ENCODE measurements around the gene CEP72. TPM values are rescaled to one million over a fixed set of nuclear protein-coding genes. Genes with fewer than 3 reads are reported as not detected.
A peak's percentile ranks its signal among the peaks of the same experiment; 100 is the strongest.
"Not testable (repeated sequence)": the region's sequence is repeated elsewhere in the genome, so short reads cannot be mapped to it uniquely, and the experiment has no call there.

The CEP72 gene
- total RNA-seq, 4 donors from 2014 or later, result 0.83 to 1.8 (median 1.5) TPM

- H3K9me3 ChIP-seq; H3K27me3 ChIP-seq; intact Hi-C loops (cut with DNase I); DNase-seq (ENCODE audit: extremely low spot score); H3K4me3 ChIP-seq: not testable (repeated sequence)
- Histone ChIP-seq H3K36me3 (peaks cover 0 to 22% (median 3%) of the 10 kb centered on the region in 4 donors), H3K4me1 (peaks cover 29 to 73% (median 69%) of the 10 kb centered on the region in 4 donors), H3K27ac (replicated peaks in 1 of 4) (peak overlapping the region; percentile 29 to 64 (median 50))
- WGBS, result 100% methylated on average over 2 of the region's 32 CpGs
These were observed 68.1 kb downstream of the CEP72 start for GRCh38 chr5:680118-680795.

DNA sequence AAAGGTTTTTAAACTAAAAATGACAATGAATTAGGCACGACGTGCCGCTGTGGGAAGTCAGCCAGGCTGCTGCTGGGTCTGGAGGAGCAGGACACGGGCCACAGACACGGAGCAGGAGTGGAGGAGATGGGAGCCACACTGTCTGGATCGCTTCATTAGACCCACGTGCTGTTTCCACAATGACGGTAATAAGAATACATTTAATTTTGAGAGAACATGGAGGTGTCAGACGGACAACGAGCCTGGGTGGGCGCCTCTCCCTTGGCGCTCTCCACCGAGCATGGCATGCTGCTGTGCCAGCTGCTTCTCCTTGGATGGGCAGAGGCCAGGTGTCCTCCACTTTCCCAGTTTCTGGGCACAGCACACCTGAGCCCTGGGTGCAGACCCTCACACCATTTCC, 68.7 kb downstream of the CEP72 start:
- peak overlapping the region; percentile 29 to 64 (median 50) for H3K27ac ChIP-seq (replicated peaks in 1 of 4)

DNA sequence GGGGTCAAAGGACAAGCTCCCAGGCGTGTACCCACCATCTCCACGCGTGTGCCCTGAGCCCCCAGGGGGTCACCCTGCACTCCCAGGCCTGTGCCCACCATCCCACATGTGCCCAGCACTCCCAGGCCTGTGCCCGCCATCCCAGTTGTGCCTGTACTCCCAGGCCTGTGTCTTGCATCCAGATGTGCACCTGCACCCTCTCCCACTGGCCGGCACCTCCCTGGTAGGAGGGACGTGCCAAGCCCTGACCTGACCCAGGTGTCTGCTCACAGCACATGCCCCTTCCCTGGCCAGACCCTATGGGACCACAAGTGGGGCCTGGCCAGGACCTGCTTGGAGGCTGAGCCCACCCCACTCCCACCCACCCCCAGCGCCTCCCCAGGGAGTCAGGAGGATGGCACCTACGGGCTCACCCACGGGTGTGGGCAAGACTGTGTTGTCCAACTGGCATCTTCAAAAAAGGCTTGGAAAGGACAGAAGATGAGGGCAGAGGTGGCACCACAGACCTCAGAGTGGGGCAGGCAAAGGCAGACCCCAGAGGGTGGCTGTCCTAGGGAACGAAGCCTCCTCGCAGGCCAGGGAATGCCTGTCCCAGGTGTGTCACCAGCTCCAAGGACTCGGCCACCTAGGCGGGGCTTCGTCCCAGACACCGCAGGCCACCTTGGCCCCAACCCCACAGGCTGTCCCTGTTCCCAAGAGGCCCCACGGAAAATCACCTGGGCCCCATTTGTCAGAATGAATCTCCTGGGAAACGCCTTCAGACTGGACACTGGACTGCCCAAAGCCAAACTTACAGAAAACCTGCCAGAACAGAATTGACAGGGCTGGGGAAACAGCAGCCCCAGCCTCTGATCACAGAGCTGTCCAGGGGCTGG, 69.4 kb downstream of the CEP72 start:
- H3K4me3 ChIP-seq; DNase-seq (ENCODE audit: extremely low spot score); H3K9me3 ChIP-seq; H3K27me3 ChIP-seq; intact Hi-C loops (cut with DNase I): not testable (repeated sequence)
- WGBS, result 100% methylated on average over 3 of the region's 17 CpGs
- H3K27ac ChIP-seq (replicated peaks in 1 of 4), result peak overlapping the region; percentile 29 to 65 (median 51)
- H3K36me3 ChIP-seq, result peaks cover 0 to 16% (median 5%) of the 10 kb centered on the region in 4 donors
- peaks cover 30 to 67% (median 62%) of the 10 kb centered on the region in 4 donors for H3K4me1 ChIP-seq

More for the DNA sequence above, 68.7 kb downstream of the CEP72 start:
- 75% methylated on average over 13 of the region's 13 CpGs for WGBS
- H3K9me3 ChIP-seq; DNase-seq (ENCODE audit: extremely low spot score); H3K27me3 ChIP-seq; intact Hi-C loops (cut with DNase I); H3K4me3 ChIP-seq: not testable (repeated sequence)
- peaks cover 30 to 73% (median 69%) of the 10 kb centered on the region in 4 donors for H3K4me1 ChIP-seq
- peaks cover 0 to 17% (median 5%) of the 10 kb centered on the region in 4 donors for H3K36me3 ChIP-seq

DNA sequence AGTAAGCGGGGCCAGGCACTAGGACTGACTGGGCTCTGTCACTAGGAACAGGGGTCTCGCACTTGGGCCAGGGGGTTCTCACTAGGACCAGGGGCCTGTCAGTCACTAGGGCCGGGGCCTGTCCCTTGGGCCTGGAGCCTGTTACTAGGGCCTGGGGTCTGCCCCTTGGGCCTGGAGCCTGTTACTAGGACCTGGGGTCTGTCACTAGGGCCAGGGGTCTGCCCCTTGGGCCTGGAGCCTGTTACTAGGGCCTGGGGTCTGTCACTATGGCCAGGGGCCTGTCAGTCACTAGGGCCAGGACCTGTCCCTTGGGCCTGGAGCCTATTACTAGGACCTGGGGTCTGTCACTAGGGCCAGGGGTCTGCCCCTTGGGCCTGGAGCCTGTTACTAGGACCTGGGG, 70.1 kb downstream of the CEP72 start:
- Histone ChIP-seq H3K27ac (replicated peaks in 1 of 4) (peak overlapping the region in 2 of 4 donors; percentile 64 to 65), H3K36me3 (peaks cover 0 to 12% (median 5%) of the 10 kb centered on the region in 4 donors), H3K4me1 (peaks cover 30 to 65% (median 55%) of the 10 kb centered on the region in 4 donors)
- H3K27me3 ChIP-seq; H3K4me3 ChIP-seq; DNase-seq (ENCODE audit: extremely low spot score); intact Hi-C loops (cut with DNase I); H3K9me3 ChIP-seq: not testable (repeated sequence)
- WGBS, result 20% methylated on average over 1 of the region's 3 CpGs

DNA sequence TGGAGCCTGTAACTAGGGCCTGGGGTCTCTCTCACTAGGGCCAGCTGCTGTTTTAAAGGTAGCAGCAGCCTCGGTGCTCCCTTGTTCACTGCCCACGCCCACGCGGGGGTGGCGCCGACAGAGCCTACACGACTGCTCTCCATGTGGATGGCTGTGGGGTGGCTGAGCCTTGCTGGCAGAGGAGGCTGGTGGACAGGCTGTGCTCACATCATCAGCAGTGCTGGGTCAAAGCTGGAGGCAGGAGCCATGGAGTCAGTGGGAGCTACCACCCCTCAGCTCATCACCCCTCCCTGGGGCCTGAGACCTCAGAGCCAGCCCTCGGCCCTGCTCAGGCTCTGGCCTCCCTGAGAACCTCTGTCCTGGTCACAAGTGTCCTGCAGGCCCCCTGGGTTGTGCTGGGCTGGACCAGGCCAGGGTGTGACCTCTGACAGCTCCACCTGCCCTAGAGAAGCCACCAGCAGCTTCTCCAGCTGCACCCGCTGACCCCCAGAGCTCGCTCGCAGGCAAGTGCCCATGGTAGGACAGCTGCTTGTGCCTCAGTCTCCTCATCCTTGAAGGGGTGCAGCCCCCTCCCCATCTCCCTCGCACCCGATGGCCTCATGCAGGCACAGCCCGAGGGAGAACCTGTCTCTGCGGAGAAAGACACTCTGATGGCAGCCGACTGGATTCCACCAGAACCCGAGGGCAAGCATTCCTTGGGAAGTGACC, 70.7 kb downstream of the CEP72 start:
- H3K27me3 ChIP-seq; H3K4me3 ChIP-seq; intact Hi-C loops (cut with DNase I); DNase-seq (ENCODE audit: extremely low spot score); H3K9me3 ChIP-seq; H3K36me3 ChIP-seq: not testable (repeated sequence)
- Histone ChIP-seq H3K27ac (replicated peaks in 1 of 4) (peak overlapping the region in 2 of 4 donors; percentile 64 to 65), H3K4me1 (peaks cover 30 to 59% (median 50%) of the 10 kb centered on the region in 4 donors)
- 74% methylated on average over 16 of the region's 17 CpGs for WGBS

DNA sequence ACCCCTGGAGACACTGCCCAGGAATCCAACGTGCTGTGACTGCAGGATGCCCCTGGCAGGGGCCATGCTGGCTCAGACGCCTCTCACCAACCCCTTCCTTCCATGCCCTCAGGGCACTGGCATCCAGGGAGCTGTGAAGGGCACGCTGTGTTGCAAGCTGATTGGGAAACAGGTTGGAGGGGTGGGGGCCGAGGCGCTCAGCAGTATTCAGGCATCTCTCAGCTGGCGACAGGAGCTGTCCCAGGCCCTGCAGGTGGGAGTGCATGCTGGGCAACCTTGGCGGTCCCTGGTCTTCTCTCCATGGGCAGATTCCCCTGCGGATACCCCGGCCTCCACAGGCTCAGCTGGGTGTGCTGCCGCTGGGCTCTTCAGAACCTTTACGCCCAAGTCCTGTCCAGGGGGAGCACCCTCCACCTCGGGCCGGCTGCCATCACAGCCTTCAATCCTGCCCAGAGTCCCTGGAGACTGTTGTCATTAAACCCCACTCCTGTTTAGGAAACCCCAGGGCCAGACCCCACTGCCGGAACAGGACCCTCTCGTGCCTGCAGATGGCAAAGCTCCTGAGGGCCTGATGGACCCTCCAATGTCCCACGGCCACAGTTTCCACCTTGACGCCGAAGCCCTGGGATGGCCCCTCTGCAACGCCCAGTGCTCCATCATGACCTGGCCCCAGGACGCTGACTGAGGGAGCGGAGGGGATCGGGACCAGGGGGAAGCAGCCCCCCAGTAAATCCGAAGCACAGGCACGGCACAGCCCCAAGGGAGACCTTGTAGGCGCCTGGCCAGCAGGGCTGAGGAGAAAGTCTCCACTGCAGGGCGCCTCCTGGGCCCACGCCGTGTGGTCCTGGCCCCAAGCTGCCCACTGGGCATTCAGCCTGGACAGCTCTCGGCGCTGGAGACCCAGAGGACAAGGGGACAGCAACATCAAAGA, 71.7 kb downstream of the CEP72 start:
- H3K4me1 ChIP-seq, result peaks cover 30 to 59% (median 49%) of the 10 kb centered on the region in 4 donors
- H3K9me3 ChIP-seq, result no peaks in the 10 kb centered on the region
- peaks cover 0 to 7% (median 5%) of the 10 kb centered on the region in 4 donors for H3K36me3 ChIP-seq
- no peak overlapping the region for H3K4me3 ChIP-seq
- peak overlapping the region in 2 of 4 donors; percentile 64 to 65 for H3K27ac ChIP-seq (replicated peaks in 1 of 4)
- no peaks in the 10 kb centered on the region for H3K27me3 ChIP-seq
- WGBS, result 79% methylated on average over 8 of the region's 30 CpGs
- DNase-seq (ENCODE audit: extremely low spot score), result no peak
- intact Hi-C loops (cut with DNase I), result no loop called here
- TF ChIP-seq EP300 (IDR thresholded peaks at IDR 0.05) (no peak), POLR2AphosphoS5 (IDR thresholded peaks at IDR 0.05) (peak in 1 of 2 donors; percentile 53), POLR2A (IDR thresholded peaks at IDR 0.05; ENCODE audit: low read depth) (no peak)
- TF ChIP-seq, protein P1, sequence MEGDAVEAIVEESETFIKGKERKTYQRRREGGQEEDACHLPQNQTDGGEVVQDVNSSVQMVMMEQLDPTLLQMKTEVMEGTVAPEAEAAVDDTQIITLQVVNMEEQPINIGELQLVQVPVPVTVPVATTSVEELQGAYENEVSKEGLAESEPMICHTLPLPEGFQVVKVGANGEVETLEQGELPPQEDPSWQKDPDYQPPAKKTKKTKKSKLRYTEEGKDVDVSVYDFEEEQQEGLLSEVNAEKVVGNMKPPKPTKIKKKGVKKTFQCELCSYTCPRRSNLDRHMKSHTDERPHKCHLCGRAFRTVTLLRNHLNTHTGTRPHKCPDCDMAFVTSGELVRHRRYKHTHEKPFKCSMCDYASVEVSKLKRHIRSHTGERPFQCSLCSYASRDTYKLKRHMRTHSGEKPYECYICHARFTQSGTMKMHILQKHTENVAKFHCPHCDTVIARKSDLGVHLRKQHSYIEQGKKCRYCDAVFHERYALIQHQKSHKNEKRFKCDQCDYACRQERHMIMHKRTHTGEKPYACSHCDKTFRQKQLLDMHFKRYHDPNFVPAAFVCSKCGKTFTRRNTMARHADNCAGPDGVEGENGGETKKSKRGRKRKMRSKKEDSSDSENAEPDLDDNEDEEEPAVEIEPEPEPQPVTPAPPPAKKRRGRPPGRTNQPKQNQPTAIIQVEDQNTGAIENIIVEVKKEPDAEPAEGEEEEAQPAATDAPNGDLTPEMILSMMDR (IDR thresholded peaks at IDR 0.05), result no peak

Data from esophagus muscularis mucosa (tissue), 4 donors.